A549 (cell line): ENCODE data around the gene SRPK1.
"Not testable (repeated sequence)": the region's sequence is repeated elsewhere in the genome, so short reads cannot be mapped to it uniquely, and the experiment has no call there.

ENCODE experiments used
- CTCF ChIP-seq: fragments of >200 bp; sonication (Bioruptor Twin); formaldehyde crosslinking; IDR thresholded peaks from 3 replicates; pipeline ENCODE4 v1.5.1; 2016
- EP300 ChIP-seq, 2 experiments: fragments of >200 bp; sonication (Bioruptor Twin); formaldehyde crosslinking; IDR thresholded peaks; 2 replicates in 1 of 2; 3 replicates in 1 of 2; pipeline ENCODE4 v1.6.1; 2016 to 2017
- HOXB5 ChIP-seq: fragments of 250-450 bp; sonication (Bioruptor Pico); IDR thresholded peaks from 2 replicates; pipeline ENCODE4 v1.5.0; 2020; ENCODE audit warnings: mild to moderate bottlenecking, moderate library complexity
- MAFK ChIP-seq: fragments of 450-650 bp; IDR thresholded peaks from 2 replicates; pipeline ENCODE4 v1.6.1; 2014; ENCODE audit not compliant: partially characterized antibody
- NR3C1 ChIP-seq: fragments of >200 bp; sonication (Bioruptor Twin); formaldehyde crosslinking; IDR thresholded peaks from 3 replicates; pipeline ENCODE4 v1.6.1; 2017
- PHF8 ChIP-seq: fragments of 200-600 bp; sonication (generic); IDR thresholded peaks from 2 replicates; pipeline ENCODE4 v1.6.1; 2016; ENCODE audit warnings: low read depth, mild to moderate bottlenecking, antibody characterized with exemption, moderate library complexity, borderline replicate concordance
- RCOR1 ChIP-seq: fragments of 150-350 bp; IDR thresholded peaks from 2 replicates; pipeline ENCODE4 v1.6.1; 2014; ENCODE audit warnings: antibody characterized with exemption, low read length, low read depth
- RNF2 ChIP-seq: fragments of 200-600 bp; sonication (generic); IDR thresholded peaks from 2 replicates; pipeline ENCODE4 v1.6.1; 2016; ENCODE audit warnings: low read depth, mild to moderate bottlenecking, antibody characterized with exemption, moderate library complexity, borderline replicate concordance
- SMC3 ChIP-seq: fragments of >200 bp; sonication (Bioruptor Twin); formaldehyde crosslinking; IDR thresholded peaks from 3 replicates; pipeline ENCODE4 v1.6.1; 2018; ENCODE audit warnings: inconsistent platforms

DNA sequence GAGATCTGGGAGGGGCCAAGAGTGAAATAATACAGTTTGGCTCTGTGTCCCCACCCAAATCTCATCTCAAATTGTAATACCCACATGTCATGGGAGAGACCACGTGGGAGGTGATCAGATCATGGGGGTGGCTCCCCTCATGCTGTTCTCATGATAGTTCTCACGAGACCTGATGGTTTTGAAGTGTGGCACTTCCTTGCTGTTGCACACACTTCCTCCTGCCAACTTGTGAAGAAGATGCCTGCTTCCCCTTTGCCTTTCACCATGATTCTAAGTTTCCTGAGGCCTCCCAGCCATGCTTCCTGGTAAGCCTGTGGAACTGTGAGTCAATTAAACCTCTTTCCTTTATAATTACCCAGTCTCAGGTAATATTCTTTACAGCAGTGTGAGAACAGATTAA lies 11.3 kb downstream of the SRPK1 start:
- TF ChIP-seq SMC3; MAFK; EP300 (IDR thresholded peaks at IDR 0.05); CTCF; NR3C1; HOXB5; PHF8; RNF2; RCOR1: not testable (repeated sequence)
